OCI-LY7 (cell line): Measurements from ENCODE around the gene MAST2. TPM values are rescaled to one million over a fixed set of nuclear protein-coding genes. Genes with fewer than 3 reads are reported as not detected.

ENCODE experiments used
- BruUV-seq: library from RNA; stranded (reverse); fragments of 400-500 nt; replicated peaks from 2 replicates; lab custom pipeline; 2021; lab: Mats Ljungman, UMichigan
- CTCF ChIA-PET: fragments of 300-600 bp; sonication (Branson Sonifier 250); formaldehyde crosslinking; loops from one replicate; lab custom pipeline; 2022; ENCODE audit warnings: antibody characterized with exemption; ENCODE audit not compliant: unreplicated experiment; lab: Charles Lee
- POLR2A ChIA-PET: fragments of 300-600 bp; sonication (Branson Sonifier 250); formaldehyde crosslinking; loops from one replicate; lab custom pipeline; 2022; ENCODE audit warnings: antibody characterized with exemption; lab: Charles Lee
- DNase-seq: peaks from one replicate; pipeline ENCODE4 v3.0.0-alpha.2; 2015; ENCODE audit warnings: low spot score
- H2AFZ ChIP-seq: fragments of 200-600 bp; sonication (generic), shearing (Covaris generic); 2 replicates; pipeline ENCODE4 v1.6.1; 2014; ENCODE audit warnings: mild to moderate bottlenecking, antibody characterized with exemption, low read length, moderate library complexity
- H3K27ac ChIP-seq: fragments of 200-600 bp; sonication (generic); 2 replicates; pipeline ENCODE4 v1.5.1; 2014; ENCODE audit warnings: mixed run types, low read depth, mild to moderate bottlenecking, moderate library complexity, low read length, inconsistent platforms; ENCODE audit not compliant: poor library complexity, severe bottlenecking
- H3K36me3 ChIP-seq: fragments of 200-600 bp; sonication (generic); 2 replicates; pipeline ENCODE4 v1.6.1; 2014; ENCODE audit warnings: mild to moderate bottlenecking, antibody characterized with exemption, low read length, moderate library complexity, mixed read lengths; ENCODE audit not compliant: insufficient read depth
- H3K4me1 ChIP-seq: fragments of 200-600 bp; sonication (generic); 2 replicates; pipeline ENCODE4 v1.5.1; 2014; ENCODE audit warnings: mild to moderate bottlenecking, low read length; ENCODE audit not compliant: insufficient read depth, poor library complexity, severe bottlenecking
- H3K4me2 ChIP-seq: fragments of 200-600 bp; sonication (generic); 2 replicates; pipeline ENCODE4 v1.6.1; 2014; ENCODE audit warnings: mild to moderate bottlenecking, low read length
- H3K4me3 ChIP-seq: fragments of 200-600 bp; sonication (generic); 2 replicates; pipeline ENCODE4 v1.5.1; 2014; ENCODE audit warnings: mild to moderate bottlenecking, low read depth, low read length; ENCODE audit not compliant: poor library complexity, severe bottlenecking
- H3K79me2 ChIP-seq: fragments of 200-600 bp; sonication (generic); 2 replicates; pipeline ENCODE4 v1.6.1; 2016; ENCODE audit warnings: low read depth, mild to moderate bottlenecking, low read length, moderate library complexity, mixed read lengths; ENCODE audit not compliant: insufficient read depth
- H3K9me2 ChIP-seq: fragments of 200-600 bp; sonication (generic); 2 replicates; pipeline ENCODE4 v1.6.1; 2016; ENCODE audit warnings: mild to moderate bottlenecking, low read length, mixed read lengths; ENCODE audit not compliant: insufficient read depth
- H3K9me3 ChIP-seq: fragments of 200-600 bp; sonication (generic); 2 replicates; pipeline ENCODE4 v1.6.1; 2014; ENCODE audit warnings: mild to moderate bottlenecking, mixed run types, low read length, mixed read lengths
- H4K20me1 ChIP-seq: fragments of 200-600 bp; sonication (generic); 2 replicates; pipeline ENCODE4 v1.6.1; 2014; ENCODE audit warnings: mild to moderate bottlenecking, antibody characterized with exemption, low read length, moderate library complexity, mixed read lengths; ENCODE audit not compliant: insufficient read depth
- EZH2phosphoT487 ChIP-seq: fragments of 200-600 bp; sonication (generic); IDR thresholded peaks from 2 replicates; pipeline ENCODE4 v1.6.1; 2018; ENCODE audit warnings: low read depth, borderline replicate concordance, mild to moderate bottlenecking, mixed run types, antibody characterized with exemption, low read length, moderate library complexity, mixed read lengths
- intact Hi-C: fragments of 100-400 bp; cut with micrococcal nuclease; formaldehyde crosslinking; loops from one replicate; pipeline ENCODE4 v1.10.0; 2022; ENCODE audit not compliant: unreplicated experiment
- total RNA-seq, 2 experiments: library from RNA; depleted of rRNA in 1 of 2; stranded (reverse); fragments of >200 nt in 1 of 2; shearing (Covaris generic) in 1 of 2; gene quantifications; 2 replicates each; pipeline ENCODE4 v1.2.3, GENCODE V29; 2014 to 2022
- TF ChIP-seq, protein P1 (sequence below): fragments of 200-600 bp; sonication (generic); conservative IDR thresholded peaks from 2 replicates; pipeline ENCODE4 v1.5.1; 2014; ENCODE audit warnings: mild to moderate bottlenecking, antibody characterized with exemption, low read length, moderate library complexity, mixed read lengths

MAST2 gene
- total RNA-seq, 2 experiments from 2014 or later, result 32.1 to 67.2 TPM

DNA sequence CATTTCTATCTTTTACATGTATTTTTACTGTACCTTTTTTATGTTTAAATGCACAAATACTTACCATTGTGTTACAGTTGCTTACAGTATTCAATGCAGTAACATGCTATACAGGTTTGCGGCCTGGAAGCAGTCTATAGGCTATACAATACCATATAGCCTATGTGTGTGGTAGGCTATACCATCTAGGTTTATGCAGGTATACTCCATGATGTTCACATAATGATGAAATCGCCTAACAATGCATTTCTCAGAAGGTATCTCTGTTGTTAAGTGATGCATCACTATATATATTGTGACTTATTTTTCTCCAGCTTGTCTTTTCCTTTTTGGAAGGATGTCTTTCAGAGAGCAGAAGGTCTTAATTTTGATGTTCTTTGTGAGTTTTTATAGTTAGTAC, 103.5 kb downstream of the MAST2 start:
- H3K36me3 ChIP-seq, result no peaks in the 10 kb centered on the region
- H3K9me3 ChIP-seq, result no peaks in the 10 kb centered on the region
- no TSS peak for BruUV-seq
- H2AFZ ChIP-seq, result no peak overlapping the region
- POLR2A ChIA-PET, result interaction anchor here (0.6 to 2.8 kb wide), 3 partner anchors 10 to 24 kb away, joined by 3 to 6 read pairs (median 5); no protein-coding TSS in a partner anchor
- no peak overlapping the region for H3K27ac ChIP-seq
- peaks cover 35% of the 10 kb centered on the region for H3K79me2 ChIP-seq
- DNase-seq, result no peak
- H3K9me2 ChIP-seq, result no peaks in the 10 kb centered on the region
- CTCF ChIA-PET, result no interaction called here
- intact Hi-C loops, result no loop called here
- no peak overlapping the region for H3K4me3 ChIP-seq
- no peak overlapping the region for H3K4me2 ChIP-seq
- H4K20me1 ChIP-seq, result no peaks in the 10 kb centered on the region
- TF ChIP-seq EZH2phosphoT487, result no peak
- TF ChIP-seq, protein P1, sequence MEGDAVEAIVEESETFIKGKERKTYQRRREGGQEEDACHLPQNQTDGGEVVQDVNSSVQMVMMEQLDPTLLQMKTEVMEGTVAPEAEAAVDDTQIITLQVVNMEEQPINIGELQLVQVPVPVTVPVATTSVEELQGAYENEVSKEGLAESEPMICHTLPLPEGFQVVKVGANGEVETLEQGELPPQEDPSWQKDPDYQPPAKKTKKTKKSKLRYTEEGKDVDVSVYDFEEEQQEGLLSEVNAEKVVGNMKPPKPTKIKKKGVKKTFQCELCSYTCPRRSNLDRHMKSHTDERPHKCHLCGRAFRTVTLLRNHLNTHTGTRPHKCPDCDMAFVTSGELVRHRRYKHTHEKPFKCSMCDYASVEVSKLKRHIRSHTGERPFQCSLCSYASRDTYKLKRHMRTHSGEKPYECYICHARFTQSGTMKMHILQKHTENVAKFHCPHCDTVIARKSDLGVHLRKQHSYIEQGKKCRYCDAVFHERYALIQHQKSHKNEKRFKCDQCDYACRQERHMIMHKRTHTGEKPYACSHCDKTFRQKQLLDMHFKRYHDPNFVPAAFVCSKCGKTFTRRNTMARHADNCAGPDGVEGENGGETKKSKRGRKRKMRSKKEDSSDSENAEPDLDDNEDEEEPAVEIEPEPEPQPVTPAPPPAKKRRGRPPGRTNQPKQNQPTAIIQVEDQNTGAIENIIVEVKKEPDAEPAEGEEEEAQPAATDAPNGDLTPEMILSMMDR, result no peak
- no peaks in the 10 kb centered on the region for H3K4me1 ChIP-seq

DNA sequence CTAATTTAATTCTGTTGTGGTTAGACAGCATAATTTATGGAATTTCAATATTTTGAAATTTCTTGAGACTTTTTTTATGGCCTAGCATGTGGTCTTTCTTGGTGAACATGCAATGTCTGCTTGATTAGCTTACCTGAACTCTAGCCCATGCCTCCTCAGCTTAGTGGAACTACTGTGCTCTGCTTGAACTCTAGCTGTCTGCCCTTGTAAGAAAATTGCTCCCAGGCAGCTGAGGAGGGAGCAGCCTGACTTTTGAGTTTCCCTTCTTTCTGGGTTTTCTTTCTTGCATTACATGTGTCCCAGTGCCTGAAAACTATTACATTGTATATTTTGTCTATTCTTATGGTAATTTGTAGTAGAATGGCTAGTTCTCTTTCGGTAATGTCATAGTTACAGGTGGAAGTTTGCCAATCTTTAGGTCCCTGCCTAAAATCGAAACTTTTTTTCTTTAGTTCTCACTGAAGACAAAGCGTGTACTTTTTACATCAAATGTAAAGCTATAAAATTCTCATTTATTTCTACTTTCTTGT, 105.3 kb downstream of the MAST2 start:
- Histone ChIP-seq H3K4me3 (no peak overlapping the region), H2AFZ (no peak overlapping the region), H3K9me2 (no peaks in the 10 kb centered on the region), H3K79me2 (peaks cover 20% of the 10 kb centered on the region), H3K36me3 (no peaks in the 10 kb centered on the region), H3K27ac (no peak overlapping the region), H3K4me2 (no peak overlapping the region), H3K4me1 (no peaks in the 10 kb centered on the region), H4K20me1 (no peaks in the 10 kb centered on the region; the same call in 1 of the 2 replicates), H3K9me3 (no peaks in the 10 kb centered on the region)
- TF ChIP-seq, protein P1, result no peak
- no peak for TF ChIP-seq EZH2phosphoT487
- no TSS peak for BruUV-seq
- ChIA-PET CTCF (no interaction called here), POLR2A (no interaction called here)
- no peak for DNase-seq
- intact Hi-C loops, result no loop called here

DNA sequence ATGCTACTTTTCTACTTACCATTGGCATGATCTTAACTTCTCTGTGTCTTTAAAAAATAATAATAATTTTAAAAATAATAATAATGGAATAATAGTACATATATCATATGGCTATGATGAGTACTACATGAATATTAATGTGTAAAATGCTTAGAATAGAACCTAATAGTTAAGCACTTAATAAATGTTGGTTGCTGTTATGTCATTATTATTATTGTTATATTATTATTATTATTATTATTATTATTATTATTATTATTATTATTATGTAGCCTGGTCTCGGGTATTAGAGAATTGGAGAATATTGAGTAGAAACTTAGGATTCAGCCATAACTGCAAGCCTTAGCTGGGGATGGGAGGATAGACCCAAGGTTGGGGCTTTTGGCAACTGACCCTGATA, 108.2 kb downstream of the MAST2 start:
- TF ChIP-seq, protein P1, result no peak
- no peak for TF ChIP-seq EZH2phosphoT487
- intact Hi-C loops, result no loop called here
- Histone ChIP-seq H2AFZ (no peak overlapping the region), H3K36me3 (no peaks in the 10 kb centered on the region), H3K4me3 (no peak overlapping the region), H3K27ac (no peak overlapping the region), H3K9me3 (no peaks in the 10 kb centered on the region), H3K4me1 (no peaks in the 10 kb centered on the region), H3K4me2 (no peak overlapping the region), H3K9me2 (no peaks in the 10 kb centered on the region), H4K20me1 (no peaks in the 10 kb centered on the region; the same call in 1 of the 2 replicates), H3K79me2 (peaks cover 16% of the 10 kb centered on the region; the same call in 1 of the 2 replicates)
- DNase-seq, result no peak
- CTCF ChIA-PET, result no interaction called here
- no TSS peak for BruUV-seq
- POLR2A ChIA-PET, result interaction anchor here (0.6 kb wide), 1 partner anchor 177 kb away, joined by 4 read pairs; no protein-coding TSS in a partner anchor
